Chondrocyte (in vitro differentiated cells): Measurements from ENCODE around the gene PAIP2B. TPM values are rescaled to one million over a fixed set of nuclear protein-coding genes. Genes with fewer than 3 reads are reported as not detected.

Source experiments
- DNase-seq: peaks from one replicate; pipeline ENCODE4 v3.0.0; 2021; ENCODE audit warnings: mixed read lengths, low spot score
- H3K27ac Mint-ChIP-seq: one replicate; pipeline ENCODE4 v1.8.0; 2021; ENCODE audit warnings: mild to moderate bottlenecking, moderate library complexity, mixed read lengths; ENCODE audit not compliant: unreplicated experiment
- H3K27me3 Mint-ChIP-seq: 2 replicates; pipeline ENCODE4 v1.8.0; 2021; ENCODE audit warnings: low read depth, mixed read lengths
- H3K36me3 Mint-ChIP-seq: 2 replicates; pipeline ENCODE4 v1.8.0; 2021; ENCODE audit warnings: low read depth, mixed read lengths
- H3K4me1 Mint-ChIP-seq: 2 replicates; pipeline ENCODE4 v1.8.0; 2021; ENCODE audit warnings: low read depth, mild to moderate bottlenecking, mixed read lengths
- H3K4me3 Mint-ChIP-seq: one replicate; pipeline ENCODE4 v1.8.0; 2021; ENCODE audit warnings: mild to moderate bottlenecking, moderate library complexity, mixed read lengths; ENCODE audit not compliant: unreplicated experiment
- H3K9me3 Mint-ChIP-seq: 2 replicates; pipeline ENCODE4 v1.8.0; 2021; ENCODE audit warnings: low read depth, mixed read lengths
- CTCF ChIP-seq: fragments of 200-600 bp; sonication (generic); IDR thresholded peaks from 2 replicates; pipeline ENCODE4 v1.5.0; 2021; ENCODE audit warnings: antibody characterized with exemption, mild to moderate bottlenecking, moderate library complexity
- total RNA-seq: library from RNA; stranded (reverse); gene quantifications from 3 replicates; pipeline ENCODE4 v1.2.1, GENCODE V29; 2021

Gene PAIP2B
- total RNA-seq, 1 donor from 2014 or later, result 0.70 TPM

DNA sequence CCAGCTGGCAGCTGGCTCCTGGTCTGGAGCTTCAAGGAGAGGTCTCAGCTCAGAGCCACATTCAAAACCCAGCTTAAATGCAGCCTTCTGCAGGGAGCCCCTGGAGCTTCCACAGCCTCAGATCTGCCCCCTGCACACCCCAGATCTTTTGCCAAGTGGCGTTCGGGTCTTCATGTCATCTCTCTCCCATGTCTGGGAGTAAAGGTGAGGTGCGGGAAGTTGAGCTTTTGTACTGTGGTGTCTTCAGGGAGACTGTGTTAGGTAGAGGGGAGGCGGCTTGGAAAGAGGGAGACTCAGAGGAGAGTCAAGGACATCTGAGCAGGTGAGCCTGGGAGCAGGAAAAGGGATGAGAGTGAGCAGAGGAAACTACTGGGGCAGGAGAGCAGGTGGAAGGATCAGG lies 71.1 kb downstream of the PAIP2B start:
- no peak for DNase-seq
- no peak overlapping the region for H3K27ac Mint-ChIP-seq
- no peak overlapping the region for H3K4me3 Mint-ChIP-seq
- peaks cover 11% of the 10 kb centered on the region for H3K4me1 Mint-ChIP-seq
- no peaks in the 10 kb centered on the region for H3K36me3 Mint-ChIP-seq
- no peaks in the 10 kb centered on the region for H3K9me3 Mint-ChIP-seq
- TF ChIP-seq CTCF, result no peak
- peaks cover 18% of the 10 kb centered on the region for H3K27me3 Mint-ChIP-seq

DNA sequence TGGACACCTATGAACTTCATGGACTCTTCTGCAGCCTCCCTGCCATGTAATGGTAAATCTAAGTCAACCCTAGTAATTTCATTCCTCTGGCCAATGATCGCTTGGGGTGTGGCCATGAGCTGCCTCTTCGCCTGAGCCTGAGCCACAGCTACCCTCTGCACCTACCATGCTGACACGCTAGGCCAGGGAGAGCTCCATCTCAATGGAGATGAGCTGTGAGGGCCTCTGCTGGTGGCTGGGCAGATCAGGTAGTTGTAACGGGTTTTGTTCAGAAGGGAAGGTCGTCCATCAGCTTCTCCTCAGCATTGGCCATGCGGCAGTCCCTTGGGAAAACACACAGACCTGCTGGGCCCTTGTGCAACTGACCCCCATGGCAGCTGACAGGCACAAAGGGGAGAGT lies 72.1 kb downstream of the PAIP2B start:
- TF ChIP-seq CTCF, result no peak
- H3K9me3 Mint-ChIP-seq, result no peaks in the 10 kb centered on the region
- no peak overlapping the region for H3K4me3 Mint-ChIP-seq
- peaks cover 11% of the 10 kb centered on the region for H3K4me1 Mint-ChIP-seq
- no peak for DNase-seq
- no peak overlapping the region for H3K27ac Mint-ChIP-seq
- peaks cover 17% of the 10 kb centered on the region for H3K27me3 Mint-ChIP-seq
- H3K36me3 Mint-ChIP-seq, result peaks cover 4% of the 10 kb centered on the region

DNA sequence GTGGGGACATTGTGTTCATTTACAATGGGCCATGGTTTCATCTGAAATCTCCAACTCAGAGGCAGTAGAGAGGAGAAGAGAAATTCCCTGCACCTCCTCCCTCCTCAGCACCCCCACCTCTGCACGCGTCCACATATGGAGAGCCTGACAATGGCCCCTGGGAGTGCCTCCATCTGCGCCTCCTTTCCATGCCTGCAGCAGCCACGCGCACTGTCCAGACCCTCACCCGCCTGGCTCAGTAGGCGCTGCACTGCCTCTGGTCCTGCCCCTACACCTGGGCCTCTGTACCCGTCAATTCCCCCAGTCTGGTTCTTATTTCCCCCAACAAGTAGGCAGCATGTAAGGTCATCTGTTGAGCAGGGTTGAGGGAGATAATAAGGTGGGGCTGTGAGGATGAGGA lies 72.6 kb downstream of the PAIP2B start:
- Mint-ChIP-seq H3K27me3 (peaks cover 15% of the 10 kb centered on the region), H3K4me3 (no peak overlapping the region), H3K9me3 (no peaks in the 10 kb centered on the region), H3K4me1 (peaks cover 11% of the 10 kb centered on the region), H3K27ac (no peak overlapping the region), H3K36me3 (peaks cover 8% of the 10 kb centered on the region)
- no peak for TF ChIP-seq CTCF
- DNase-seq, result no peak

GRCh38 chr2:71153585-71154224 lies 73.2 kb downstream of the PAIP2B start:
- no peaks in the 10 kb centered on the region for H3K9me3 Mint-ChIP-seq
- TF ChIP-seq CTCF, result no peak
- H3K4me3 Mint-ChIP-seq, result no peak overlapping the region
- no peak overlapping the region for H3K27ac Mint-ChIP-seq
- H3K27me3 Mint-ChIP-seq, result peaks cover 15% of the 10 kb centered on the region
- peaks cover 11% of the 10 kb centered on the region for H3K4me1 Mint-ChIP-seq
- no peak for DNase-seq
- peaks cover 13% of the 10 kb centered on the region for H3K36me3 Mint-ChIP-seq

DNA sequence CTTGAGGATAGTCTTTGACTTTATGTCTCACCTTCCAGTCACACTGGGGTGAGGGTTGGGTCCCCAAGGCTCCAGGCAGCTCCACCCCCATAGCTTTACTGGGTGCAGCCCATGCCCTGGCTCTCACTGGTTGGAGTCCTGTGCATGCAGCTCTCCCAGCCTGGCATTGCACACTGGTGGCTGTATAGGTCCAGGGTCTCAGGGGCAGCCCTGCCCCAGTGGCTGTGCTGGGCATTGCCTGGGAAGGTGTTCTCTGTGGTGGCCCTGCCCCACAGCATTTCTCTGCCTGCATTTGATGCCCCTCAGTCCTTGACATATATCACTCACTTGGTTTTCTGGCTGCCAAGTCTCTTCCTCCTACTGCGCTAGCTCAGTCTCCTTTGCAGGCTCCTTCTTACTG lies 75.3 kb downstream of the PAIP2B start:
- Mint-ChIP-seq H3K9me3 (no peaks in the 10 kb centered on the region), H3K4me3 (no peak overlapping the region), H3K36me3 (peaks cover 26% of the 10 kb centered on the region), H3K27ac (no peak overlapping the region), H3K4me1 (no peaks in the 10 kb centered on the region), H3K27me3 (peaks cover 15% of the 10 kb centered on the region)
- TF ChIP-seq CTCF, result no peak
- no peak for DNase-seq
